ENCODE measurements around the gene BAK1. TPM values are rescaled to one million over a fixed set of nuclear protein-coding genes. Genes with fewer than 3 reads are reported as not detected.

Gene BAK1
- total RNA-seq, 1 donor from 2014 or later = 27.3 TPM

DNA sequence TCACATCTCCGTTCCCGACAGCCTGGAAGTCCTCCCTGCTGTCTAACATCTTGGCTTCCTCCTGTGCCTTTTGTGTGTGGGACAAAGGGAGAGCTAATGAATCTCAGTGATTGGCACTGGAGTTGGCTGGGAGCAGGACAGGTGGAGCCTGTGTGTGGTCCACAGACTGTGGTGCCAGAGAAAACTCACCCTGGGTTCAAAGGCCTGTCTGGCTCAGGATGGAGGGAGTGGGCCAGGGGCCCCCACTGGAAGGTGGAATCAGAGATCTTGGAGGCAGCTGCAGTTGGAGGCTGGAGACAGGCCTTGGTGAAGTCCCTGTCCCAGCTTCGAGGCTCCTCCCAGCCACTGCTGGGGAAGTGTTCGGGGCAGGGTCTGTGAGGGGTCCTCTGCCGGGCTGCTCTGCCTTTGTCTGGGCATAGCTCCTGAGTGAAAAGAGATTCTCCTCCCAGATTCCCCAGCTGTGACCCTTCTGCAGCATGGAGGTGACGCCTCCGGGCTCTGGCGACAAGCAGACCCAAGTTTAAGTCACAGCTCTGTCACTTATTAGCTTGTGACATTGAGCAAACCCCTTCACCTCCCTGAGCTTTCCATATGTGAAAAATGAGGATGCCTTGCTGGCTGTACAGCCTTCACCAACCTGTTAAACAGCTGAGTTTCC lies 27.2 kb upstream of the BAK1 start:
- Mint-ChIP-seq H3K4me1 (ENCODE audit: unreplicated experiment) (peaks cover 27% of the 10 kb centered on the region), H3K27me3 (no peaks in the 10 kb centered on the region), H3K36me3 (no peaks in the 10 kb centered on the region), H3K27ac (no peak overlapping the region), H3K4me3 (no peak overlapping the region), H3K9me3 (peaks cover 7% of the 10 kb centered on the region)
- TF ChIP-seq, protein P1, sequence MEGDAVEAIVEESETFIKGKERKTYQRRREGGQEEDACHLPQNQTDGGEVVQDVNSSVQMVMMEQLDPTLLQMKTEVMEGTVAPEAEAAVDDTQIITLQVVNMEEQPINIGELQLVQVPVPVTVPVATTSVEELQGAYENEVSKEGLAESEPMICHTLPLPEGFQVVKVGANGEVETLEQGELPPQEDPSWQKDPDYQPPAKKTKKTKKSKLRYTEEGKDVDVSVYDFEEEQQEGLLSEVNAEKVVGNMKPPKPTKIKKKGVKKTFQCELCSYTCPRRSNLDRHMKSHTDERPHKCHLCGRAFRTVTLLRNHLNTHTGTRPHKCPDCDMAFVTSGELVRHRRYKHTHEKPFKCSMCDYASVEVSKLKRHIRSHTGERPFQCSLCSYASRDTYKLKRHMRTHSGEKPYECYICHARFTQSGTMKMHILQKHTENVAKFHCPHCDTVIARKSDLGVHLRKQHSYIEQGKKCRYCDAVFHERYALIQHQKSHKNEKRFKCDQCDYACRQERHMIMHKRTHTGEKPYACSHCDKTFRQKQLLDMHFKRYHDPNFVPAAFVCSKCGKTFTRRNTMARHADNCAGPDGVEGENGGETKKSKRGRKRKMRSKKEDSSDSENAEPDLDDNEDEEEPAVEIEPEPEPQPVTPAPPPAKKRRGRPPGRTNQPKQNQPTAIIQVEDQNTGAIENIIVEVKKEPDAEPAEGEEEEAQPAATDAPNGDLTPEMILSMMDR (conservative IDR thresholded peaks at IDR 0.05) = no peak
- DNase-seq (ENCODE audit: extremely low spot score, unreplicated experiment) = no peak

DNA sequence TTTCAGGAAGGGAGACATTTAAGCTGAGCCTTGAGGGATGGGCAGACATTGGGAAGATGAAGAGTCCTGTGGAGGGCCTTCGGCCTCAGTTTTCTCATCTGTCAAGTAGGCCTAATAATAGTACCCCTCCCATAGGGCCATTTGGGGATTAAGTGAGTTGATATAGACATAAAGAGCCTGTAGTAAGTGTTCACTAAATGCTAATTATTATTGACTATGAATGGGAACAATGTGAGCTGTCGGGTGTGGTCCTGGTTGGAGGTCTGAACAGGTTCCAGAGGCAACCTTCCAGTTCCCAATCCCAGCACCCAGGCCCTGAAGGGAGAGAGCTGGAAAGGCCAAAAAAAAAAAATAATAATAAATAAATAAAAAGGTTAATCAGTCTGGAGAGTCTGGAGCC lies 26.6 kb upstream of the BAK1 start:
- no peaks in the 10 kb centered on the region for H3K36me3 Mint-ChIP-seq
- H3K4me3 Mint-ChIP-seq = no peak overlapping the region
- no peak overlapping the region for H3K27ac Mint-ChIP-seq
- peaks cover 27% of the 10 kb centered on the region for H3K4me1 Mint-ChIP-seq (ENCODE audit: unreplicated experiment)
- TF ChIP-seq, protein P1 (conservative IDR thresholded peaks at IDR 0.05) = no peak
- H3K27me3 Mint-ChIP-seq = no peaks in the 10 kb centered on the region
- DNase-seq (ENCODE audit: extremely low spot score, unreplicated experiment) = no peak
- peaks cover 7% of the 10 kb centered on the region for H3K9me3 Mint-ChIP-seq

DNA sequence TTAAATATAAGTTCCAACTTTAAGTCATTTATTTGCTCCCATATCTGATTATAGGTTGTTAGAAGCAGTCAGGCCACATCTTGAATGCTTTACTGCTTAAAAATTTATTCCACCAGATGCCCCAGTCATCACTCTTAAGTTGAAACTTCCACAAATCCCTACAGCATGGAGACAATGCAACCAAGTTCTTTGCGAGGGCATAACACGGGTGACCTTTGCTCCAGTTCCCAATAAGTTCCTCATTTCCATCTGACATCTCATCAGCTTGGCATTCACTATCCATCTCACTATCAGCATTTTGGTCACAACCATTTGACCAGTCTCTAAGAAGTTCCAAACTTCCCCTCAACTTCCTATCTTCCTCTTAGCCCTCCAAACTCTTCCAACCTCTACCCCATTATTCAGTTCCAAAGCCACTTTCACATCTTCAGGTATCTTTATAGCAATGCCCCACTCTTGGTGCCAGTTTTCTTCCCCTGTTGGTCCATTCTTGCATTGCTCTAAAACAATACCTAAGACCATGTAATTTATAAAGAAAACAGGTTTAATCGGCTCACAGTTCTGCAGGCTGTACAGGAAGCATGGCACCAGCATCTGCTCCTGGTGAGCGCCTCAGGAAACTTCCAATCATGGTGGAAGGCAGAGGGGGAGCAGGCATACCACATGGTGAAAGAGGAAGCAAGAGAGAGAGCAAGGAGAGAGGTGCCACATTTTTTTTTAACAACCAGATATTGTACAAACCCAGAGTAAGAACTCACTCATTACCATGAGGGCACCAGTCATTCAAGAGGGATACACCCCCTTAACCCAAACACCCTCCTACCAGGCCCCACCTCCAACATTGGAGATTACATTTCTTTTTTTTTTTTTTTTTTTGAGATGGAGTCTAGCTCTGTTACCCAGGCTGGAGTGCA lies 25.1 kb upstream of the BAK1 start:
- peaks cover 18% of the 10 kb centered on the region for H3K4me1 Mint-ChIP-seq (ENCODE audit: unreplicated experiment)
- TF ChIP-seq, protein P1 (conservative IDR thresholded peaks at IDR 0.05) = no peak
- H3K36me3 Mint-ChIP-seq = no peaks in the 10 kb centered on the region
- DNase-seq (ENCODE audit: extremely low spot score, unreplicated experiment) = no peak
- H3K27me3 Mint-ChIP-seq = no peaks in the 10 kb centered on the region
- no peak overlapping the region for H3K4me3 Mint-ChIP-seq
- peaks cover 7% of the 10 kb centered on the region for H3K9me3 Mint-ChIP-seq
- no peak overlapping the region for H3K27ac Mint-ChIP-seq

DNA sequence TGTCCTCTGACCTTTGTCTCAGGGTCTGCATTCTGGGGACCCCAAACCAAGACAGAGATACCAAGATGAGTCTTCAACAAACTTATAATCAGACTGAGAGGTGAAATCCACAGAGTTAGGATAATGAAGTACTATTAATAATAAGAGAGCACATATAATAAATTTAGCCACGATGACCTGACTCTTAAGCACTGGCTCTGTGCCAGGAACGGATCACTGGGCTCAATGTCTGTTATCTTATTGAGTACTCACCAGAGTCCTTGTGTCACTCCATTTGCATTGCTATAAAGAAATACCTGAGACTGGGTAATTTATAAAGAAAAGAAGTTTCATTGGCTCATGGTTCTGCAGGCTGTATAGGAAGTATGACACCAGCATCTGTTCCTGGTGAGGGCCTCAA lies 22.1 kb upstream of the BAK1 start:
- TF ChIP-seq, protein P1 (conservative IDR thresholded peaks at IDR 0.05) = no peak
- DNase-seq (ENCODE audit: extremely low spot score, unreplicated experiment) = no peak
- Mint-ChIP-seq H3K4me3 (no peak overlapping the region), H3K27me3 (no peaks in the 10 kb centered on the region), H3K9me3 (peaks cover 7% of the 10 kb centered on the region), H3K36me3 (no peaks in the 10 kb centered on the region), H3K27ac (no peak overlapping the region), H3K4me1 (ENCODE audit: unreplicated experiment) (peaks cover 4% of the 10 kb centered on the region)

DNA sequence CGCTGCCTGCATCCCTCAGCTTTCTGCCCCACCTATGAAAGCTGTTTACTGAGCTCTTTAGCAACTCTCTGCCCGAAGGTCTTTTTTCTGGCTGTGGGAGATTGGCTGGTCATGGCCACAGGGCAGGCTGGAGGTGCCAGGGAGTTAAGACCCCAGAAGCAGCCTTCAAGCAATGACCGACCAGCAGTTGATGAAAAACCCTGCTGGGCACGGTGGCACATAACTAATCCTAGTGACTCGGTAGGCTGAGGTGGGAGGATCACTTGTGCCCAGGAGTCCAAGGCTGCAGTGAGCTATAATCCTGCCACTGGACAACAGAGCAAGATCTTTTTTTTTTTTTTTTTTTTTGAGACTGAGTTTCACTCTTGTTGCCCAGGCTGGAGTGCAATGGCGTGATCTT lies 20.7 kb upstream of the BAK1 start:
- H3K27me3 Mint-ChIP-seq = no peaks in the 10 kb centered on the region
- no peaks in the 10 kb centered on the region for H3K36me3 Mint-ChIP-seq
- H3K9me3 Mint-ChIP-seq = peaks cover 7% of the 10 kb centered on the region
- no peak for DNase-seq (ENCODE audit: extremely low spot score, unreplicated experiment)
- H3K27ac Mint-ChIP-seq = no peak overlapping the region
- no peaks in the 10 kb centered on the region for H3K4me1 Mint-ChIP-seq (ENCODE audit: unreplicated experiment)
- TF ChIP-seq, protein P1 (conservative IDR thresholded peaks at IDR 0.05) = no peak
- no peak overlapping the region for H3K4me3 Mint-ChIP-seq
